ENCODE data around the gene BBX.

DNA sequence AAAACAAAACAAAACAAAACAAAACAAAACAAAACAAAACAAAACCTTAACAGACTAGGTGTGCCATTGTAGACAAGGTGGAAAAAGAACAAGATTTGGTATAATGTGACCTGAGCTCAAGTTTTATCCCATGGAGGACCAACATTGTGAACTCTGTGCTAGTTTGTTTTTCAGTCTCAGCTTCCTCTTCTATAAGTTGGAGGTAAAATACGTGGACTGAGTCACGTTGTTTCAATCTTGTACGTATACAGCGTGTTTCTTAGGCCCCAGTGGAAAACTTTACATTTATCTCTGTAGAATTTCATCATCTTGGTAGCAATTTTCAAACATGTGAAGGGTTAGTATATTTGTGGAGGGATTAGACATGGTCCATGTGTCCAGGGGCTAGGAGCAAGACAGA, 306.4 kb downstream of the BBX start:
- no peak for TF ChIP-seq POLR2AphosphoS5 (IDR thresholded peaks at IDR 0.05; ENCODE audit: low read depth, low read length)
- TF ChIP-seq POLR2A (IDR thresholded peaks at IDR 0.05; ENCODE audit: low read depth, low read length) = no peak
- TF ChIP-seq POU2F2 (IDR thresholded peaks at IDR 0.05; ENCODE audit: low read depth, low read length) = no peak
- TF ChIP-seq TAF1 (IDR thresholded peaks at IDR 0.05; ENCODE audit: low read depth, low read length) = no peak
- no peak for TF ChIP-seq SPI1 (IDR thresholded peaks at IDR 0.05; ENCODE audit: low read depth, low read length)
- no peak for TF ChIP-seq PAX5 (IDR thresholded peaks at IDR 0.05; ENCODE audit: insufficient read depth, low read length, severe bottlenecking)
